ENCODE measurements around the gene XYLT1.
A peak's percentile ranks its signal among the peaks of the same experiment; 100 is the strongest.

XYLT1 gene

GRCh38 chr16:17397499-17397891 lies 73.3 kb downstream of the XYLT1 start:
- DNase-seq (ENCODE audit: low spot score) = peak; percentile 61

DNA sequence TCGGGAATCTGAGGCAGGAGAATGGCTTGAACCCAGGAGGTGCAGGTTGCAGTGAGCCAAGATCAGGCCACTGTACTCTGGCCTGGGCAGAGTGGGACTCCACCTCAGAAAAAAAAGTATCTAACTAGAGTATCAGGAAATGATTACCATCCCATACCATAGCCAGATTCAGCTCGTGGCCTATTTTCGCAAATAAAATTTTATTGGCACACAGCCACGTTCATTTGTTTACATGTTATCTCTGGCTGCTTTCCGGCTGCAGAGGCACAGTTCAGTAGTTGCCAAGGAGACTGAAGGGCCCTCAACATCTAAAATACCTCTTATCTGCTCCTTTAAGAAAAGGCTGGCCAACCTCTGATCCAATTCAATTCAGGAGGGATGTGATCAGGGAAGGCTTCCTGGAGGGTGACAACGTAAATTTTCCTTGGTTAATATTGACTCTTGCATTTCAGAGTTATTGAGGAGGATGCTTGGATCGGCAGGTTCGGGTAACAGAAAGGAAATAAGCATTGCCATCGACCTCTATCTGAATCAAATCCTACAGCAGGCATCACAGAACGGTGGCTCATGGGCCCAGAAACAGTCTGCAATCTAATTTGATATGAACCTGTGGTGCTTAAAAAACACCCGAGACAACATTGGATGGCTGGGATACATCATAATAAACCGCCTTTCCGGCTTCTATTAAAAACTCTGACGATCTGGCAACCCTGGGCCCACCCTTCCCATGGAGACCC lies 73.8 kb downstream of the XYLT1 start:
- DNase-seq (ENCODE audit: low spot score) = peak; percentile 66

DNA sequence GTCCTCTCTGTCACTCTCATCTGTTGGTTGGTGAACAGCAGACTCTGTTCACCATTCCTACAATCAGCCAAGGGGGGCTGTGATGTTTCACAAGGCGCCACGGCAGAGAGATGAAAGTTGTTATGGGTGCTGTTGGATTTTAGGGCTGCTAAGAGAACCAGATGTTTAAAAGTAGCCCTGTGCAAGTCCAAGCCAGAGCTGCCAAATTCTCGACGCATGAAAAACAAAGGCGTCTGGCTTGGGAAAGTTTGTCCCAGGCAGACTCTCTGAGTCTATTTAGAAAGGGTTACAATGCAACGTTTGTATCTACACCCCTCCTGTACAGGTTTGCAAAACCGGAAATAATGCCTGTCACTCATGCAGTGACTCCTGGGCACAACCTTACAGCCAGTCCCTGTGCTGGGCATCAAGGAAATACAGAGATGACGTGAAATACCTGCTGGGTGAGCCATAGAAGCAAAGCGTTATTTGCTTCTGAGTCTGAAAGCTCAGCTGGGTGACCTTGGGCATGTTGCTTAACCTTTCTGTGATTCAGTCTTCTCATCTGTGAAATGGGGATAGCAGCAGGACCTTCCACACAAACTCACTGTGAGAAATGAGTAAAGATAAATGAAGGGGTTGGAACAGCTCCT lies 74.8 kb downstream of the XYLT1 start:
- DNase-seq (ENCODE audit: low spot score) = no peak

- no peak for DNase-seq (ENCODE audit: low spot score)
Observed at GRCh38 chr16:17392857-17393692, 77.7 kb downstream of the XYLT1 start.

DNA sequence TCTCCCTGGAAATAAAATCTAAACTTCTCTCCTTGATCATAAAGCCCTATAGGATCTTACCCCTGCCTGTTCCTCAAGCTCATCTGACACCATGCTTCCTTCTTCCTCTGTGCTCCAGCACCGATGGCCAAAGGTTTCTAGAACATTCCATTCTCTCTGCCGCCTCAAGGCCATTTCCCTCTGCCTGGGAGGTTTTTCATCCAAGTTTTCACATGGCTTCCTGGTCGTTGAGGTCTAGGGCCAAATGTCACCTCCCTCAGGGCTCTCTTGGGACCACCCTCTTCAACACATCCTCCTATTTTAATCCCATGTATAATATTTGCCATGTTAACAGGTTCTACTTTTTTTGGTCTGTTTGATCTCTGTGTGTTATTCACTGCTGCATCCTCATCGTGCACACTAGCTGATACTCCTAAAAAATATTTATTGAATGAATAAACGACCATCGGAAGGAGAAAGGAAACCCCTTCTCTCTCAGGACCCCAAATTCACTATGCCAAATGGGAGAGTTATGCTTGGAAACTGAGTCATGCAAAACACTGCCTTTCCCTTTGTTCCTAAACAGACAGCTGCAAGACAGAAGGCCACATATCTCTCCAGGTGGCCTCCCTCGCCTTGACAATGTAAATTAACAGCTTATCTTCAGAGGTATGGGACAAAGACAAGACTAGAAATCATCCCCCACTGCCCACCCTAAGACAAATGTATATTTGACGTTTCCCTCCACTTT lies 78.5 kb downstream of the XYLT1 start:
- no peak for DNase-seq (ENCODE audit: low spot score)

DNA sequence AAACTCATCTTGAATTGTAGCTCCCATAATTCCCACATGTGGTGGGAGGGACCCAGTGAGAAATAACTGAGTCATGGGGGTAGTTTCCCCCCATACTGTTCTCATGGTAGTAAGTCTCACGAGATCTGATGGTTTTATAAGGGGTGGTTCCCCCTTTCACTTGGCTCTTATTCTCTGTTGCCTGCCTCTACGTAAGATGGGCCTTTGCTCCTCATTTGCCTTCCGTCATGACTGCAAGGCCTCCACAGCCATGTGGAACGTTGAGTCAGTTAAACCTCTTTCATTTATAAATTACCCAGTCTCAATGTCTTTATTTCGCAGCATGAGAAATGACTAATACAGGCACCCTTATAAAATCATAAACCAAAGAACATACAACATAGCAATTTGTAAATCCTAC lies 79.0 kb downstream of the XYLT1 start:
- no peak for DNase-seq (ENCODE audit: low spot score)

DNA sequence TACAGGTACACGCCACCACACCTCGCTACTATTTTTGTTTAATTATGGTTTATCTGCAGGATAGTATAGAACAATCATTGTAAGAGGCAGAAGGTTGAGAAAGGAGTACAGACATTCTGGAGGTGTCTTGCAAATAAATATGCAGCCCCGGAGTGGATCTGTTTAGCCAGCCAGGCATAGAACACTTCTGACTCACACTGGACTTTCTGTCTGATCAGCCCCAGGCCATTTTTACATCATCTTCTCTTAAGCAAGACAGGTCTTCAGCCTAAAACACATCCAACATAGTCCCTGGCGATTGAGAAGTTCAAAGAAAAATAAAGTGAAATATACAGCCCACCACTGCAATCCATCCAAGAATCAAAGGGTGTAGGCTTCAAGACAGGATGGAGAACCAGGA lies 81.4 kb downstream of the XYLT1 start:
- no peak for DNase-seq (ENCODE audit: low spot score)

GRCh38 chr16:17387256-17387655 lies 83.5 kb downstream of the XYLT1 start:
- no peak for DNase-seq (ENCODE audit: low spot score)

DNA sequence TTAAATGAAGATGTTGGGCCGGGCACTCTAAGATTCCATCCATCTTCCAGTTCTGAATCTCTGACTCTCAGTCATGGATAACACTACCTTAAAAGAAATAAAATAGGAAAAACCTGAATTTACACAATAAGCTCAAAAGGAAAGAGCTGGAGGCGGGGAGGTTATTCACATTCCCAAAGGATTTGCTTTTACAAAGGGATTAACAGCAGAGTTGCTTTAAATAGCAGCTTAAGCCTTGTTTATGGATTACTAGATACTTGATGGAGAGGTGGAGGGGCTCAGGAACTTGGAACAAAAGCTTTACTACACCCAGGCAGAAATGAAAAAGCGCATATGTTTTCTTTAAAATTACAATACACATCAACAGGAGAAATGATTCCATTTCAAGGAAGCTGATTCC lies 84.5 kb downstream of the XYLT1 start:
- no peak for DNase-seq (ENCODE audit: low spot score)

GRCh38 chr16:17384471-17384870 lies 86.3 kb downstream of the XYLT1 start:
- no peak for DNase-seq (ENCODE audit: low spot score)

DNA sequence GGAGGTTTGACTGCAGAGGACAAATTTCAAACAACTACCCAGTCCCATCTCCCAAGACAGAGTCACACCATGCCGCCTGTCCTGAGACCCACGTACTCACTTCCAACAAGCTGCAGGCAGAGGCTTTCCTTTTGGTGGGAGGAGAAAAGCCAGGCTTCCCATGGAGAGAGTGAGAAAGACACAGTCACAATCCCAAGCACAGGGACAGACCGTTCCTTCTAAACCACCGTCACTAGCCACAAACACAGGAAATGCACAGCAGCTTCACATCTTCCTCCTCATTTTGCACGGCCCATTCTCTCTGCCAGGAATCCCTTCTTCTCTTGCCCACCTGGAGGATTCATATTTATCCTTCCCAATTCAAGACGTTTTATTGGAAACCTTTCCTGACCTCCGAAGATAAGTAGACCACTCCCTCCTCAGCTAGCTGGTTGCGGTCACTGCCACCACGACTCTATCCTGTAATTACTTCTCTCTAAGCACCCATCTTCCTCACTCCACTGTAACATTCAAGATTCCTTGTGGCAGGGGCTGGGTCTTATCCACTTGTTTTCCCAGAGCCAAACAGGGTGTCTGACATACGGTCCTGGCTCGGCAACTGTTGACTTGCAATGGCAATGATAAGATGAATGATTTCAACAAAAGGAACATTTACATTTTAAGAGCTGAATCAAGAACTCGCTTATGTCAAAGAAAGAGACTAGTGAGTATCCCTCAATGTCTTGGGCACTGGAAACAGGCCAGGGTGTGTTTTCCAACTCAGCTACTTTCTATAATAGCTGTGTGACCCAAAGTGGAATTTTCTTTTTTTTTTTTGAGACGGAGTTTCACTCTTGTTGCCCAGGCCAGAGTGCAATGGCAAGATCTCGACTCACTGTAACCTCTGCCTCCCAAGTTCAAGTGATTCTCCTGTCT lies 87.6 kb downstream of the XYLT1 start:
- peak; percentile 1 for DNase-seq (ENCODE audit: low spot score)

GRCh38 chr16:17382514-17382913 lies 88.2 kb downstream of the XYLT1 start:
- DNase-seq (ENCODE audit: low spot score) = no peak

DNA sequence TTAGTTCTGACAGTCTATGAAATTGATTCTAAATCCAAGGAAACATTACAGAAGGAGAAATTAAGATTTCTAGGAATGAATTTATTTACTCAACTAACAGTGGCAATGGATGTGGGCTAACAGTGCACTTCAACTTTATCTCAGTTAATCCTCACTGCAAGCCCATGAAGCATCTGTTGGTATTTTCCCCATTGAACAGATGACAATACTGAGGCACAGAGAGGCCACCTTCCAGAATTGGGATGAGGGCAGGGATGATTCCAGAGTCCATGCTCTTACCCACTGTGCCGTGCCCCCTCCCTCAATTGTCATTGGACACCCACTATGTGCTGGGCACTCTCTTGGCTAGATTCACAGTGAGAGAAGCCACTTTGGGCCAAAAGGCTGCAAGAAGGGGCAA lies 89.0 kb downstream of the XYLT1 start:
- no peak for DNase-seq (ENCODE audit: low spot score)

DNA sequence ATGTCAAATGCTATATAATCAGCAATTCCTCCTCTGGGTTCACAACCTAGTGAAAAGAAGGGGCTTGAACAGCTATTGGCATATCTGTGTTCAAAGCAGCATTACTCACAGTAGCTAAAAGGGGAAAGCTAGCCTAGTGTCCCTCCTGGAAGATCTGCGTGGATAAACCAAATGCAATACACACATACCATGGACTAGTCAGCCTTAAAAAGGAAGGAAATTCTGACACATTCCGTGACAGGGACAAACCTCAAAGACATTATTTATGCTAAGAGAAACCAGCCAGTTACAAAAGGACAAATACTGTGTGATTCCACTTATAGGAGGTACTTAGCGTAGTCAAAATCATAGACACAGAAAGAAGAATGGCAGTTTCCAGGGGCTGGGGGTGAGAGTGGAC lies 90.1 kb downstream of the XYLT1 start:
- DNase-seq (ENCODE audit: low spot score) = no peak

DNA sequence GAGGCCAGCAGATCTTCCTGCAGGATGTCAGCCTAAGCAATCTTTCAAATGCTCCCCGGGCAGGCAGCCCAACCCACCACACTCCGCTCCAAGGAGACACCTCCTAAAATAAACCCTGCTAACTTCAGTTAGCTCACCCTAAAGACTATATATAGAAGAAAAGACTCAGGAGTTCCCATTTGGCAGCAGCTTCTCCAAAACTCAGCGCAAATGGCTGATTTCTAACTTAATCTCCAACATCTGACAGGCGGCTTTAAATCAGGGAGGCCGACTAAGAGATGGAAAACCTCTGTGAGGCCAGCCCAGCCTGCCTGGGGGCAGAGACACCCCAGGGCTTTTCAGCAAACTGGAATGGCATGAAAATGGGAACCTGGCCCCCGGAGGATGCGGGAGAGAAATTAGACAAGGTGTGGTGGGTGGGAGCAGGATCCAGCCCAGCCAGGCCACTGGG lies 91.6 kb downstream of the XYLT1 start:
- no peak for DNase-seq (ENCODE audit: low spot score)

DNA sequence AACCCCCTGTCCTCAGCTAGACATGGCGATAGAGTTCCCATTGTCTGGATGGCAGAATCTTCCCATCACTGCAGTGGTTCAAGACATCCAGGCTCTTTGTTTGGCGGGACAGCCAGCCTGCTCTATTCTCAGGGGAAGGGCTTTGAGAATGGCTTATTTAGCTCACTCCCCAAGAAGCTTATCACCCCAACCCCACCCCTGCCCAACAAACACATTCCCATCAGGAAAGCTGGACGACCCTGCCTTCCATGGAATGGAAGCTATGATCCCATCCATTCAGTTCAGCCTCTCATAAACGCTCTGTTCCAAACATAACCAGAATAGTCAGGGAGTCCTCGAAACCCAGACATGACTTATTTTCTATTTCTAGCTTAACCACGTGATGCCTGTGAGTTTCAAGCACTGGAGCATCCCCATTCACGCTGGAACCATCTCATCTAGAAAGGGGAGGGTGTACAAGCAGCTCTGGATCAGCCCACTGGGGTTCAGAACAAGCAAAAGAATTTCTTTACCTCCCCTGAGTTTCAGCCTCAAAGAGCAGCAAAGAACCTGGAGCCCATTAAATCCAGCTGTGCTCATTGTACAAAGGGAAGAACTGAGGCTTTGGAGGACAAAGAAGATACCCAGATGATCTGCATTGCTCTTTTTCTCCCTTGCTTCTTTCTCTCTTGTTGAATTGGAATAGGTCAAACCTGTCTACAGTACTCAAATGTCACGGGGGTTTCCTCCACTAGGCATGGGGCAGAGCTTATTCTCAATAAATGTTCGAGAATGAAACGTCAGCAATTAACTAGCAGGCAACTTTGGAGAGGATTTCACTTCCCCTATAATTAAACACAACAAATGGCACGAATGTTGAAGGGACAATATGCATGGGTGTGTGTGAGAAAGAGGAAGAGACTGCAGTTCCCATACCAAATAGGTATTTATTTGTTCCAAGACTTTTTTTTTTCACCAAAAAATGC lies 93.1 kb downstream of the XYLT1 start:
- no peak for DNase-seq (ENCODE audit: low spot score)

- DNase-seq (ENCODE audit: low spot score) = no peak
Observed at GRCh38 chr16:17375461-17376304, 95.1 kb downstream of the XYLT1 start.

DNA sequence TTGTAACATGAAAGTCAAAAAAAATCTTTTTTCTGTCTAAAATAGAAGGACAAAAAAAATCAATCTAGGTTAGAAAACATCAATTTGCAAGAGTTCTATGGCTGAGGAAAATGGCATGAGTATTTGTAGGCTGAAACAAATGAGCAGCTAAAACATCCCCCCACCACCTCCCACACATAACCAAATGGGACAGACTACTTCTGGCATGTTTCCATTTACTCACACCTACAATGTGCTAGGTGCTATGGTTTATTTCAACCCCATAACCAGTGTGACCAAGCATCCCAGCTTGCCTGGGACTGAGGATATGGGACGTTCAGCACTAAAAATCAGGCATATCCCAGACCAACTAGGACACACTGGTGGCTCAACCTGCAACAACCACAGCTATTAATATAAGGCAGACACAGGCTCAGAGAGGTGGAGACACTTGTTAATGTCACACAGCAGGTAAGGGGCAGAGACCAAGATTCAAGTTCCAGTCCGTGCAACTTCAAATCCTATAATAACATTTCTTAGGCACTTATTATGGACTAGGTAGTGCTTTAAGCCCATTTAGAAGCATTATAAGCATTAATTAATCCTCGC lies 96.0 kb downstream of the XYLT1 start:
- DNase-seq (ENCODE audit: low spot score) = no peak

DNA sequence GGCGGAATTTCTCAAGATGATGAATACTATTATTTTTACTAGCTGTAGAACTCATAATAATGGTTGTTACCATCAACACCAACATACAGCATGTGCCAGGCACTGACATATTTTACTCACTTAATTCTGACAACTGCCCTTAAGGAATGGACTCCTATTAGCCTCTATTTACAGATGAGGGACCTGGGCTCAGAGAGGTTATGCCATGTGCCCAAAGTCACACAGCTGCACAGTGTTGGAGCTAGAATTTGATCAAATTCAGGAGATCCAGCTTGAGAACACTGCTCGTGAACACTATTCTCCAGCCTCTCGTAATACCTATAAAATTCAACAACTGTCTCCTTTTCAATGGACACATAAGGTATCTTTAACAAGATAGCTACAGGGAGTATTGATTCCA lies 97.2 kb downstream of the XYLT1 start:
- no peak for DNase-seq (ENCODE audit: low spot score)

All from LoVo (cell line).